Spleen (tissue), 11 donors: Measurements from ENCODE around the gene KRT39. TPM values are rescaled to one million over a fixed set of nuclear protein-coding genes. Genes with fewer than 3 reads are reported as not detected.

Source experiments
- DNase-seq: peaks from one replicate; pipeline ENCODE4 v3.0.0-alpha.2; 2020
- H3K27ac ChIP-seq, 8 donors: fragments of 200-600 bp; sonication (generic) in 7 of 8; 1 replicate in 4 of 8; 2 replicates in 4 of 8; pipeline versions ENCODE4 v1.5.0 to v1.8.0; 2016 to 2021; ENCODE audit warnings: inconsistent platforms in 4 of 8, mild to moderate bottlenecking in 4 of 8, moderate library complexity in 1 of 8
- H3K27me3 ChIP-seq, 7 donors: fragments of 200-600 bp; sonication (generic) in 6 of 7; replicated peaks in 1 of 7; 1 replicate in 4 of 7; 2 replicates in 3 of 7; pipeline versions ENCODE4 v1.5.0 to v1.8.0; 2016 to 2021; ENCODE audit warnings: inconsistent platforms in 3 of 7, mild to moderate bottlenecking in 1 of 7
- H3K36me3 ChIP-seq, 6 donors: fragments of 200-600 bp; sonication (generic) in 5 of 6; 1 replicate in 4 of 6; 2 replicates in 2 of 6; pipeline versions ENCODE4 v1.5.0 to v1.8.0; 2016 to 2021; ENCODE audit warnings: inconsistent platforms in 2 of 6
- H3K4me1 ChIP-seq, 6 donors: fragments of 200-600 bp; sonication (generic) in 5 of 6; 1 replicate in 3 of 6; 2 replicates in 3 of 6; pipeline versions ENCODE4 v1.5.0 to v1.8.0; 2016 to 2021; ENCODE audit warnings: inconsistent platforms in 3 of 6
- H3K4me3 ChIP-seq, 8 donors: fragments of 200-600 bp; sonication (generic) in 7 of 8; 1 replicate in 4 of 8; 2 replicates in 4 of 8; pipeline versions ENCODE4 v1.5.0 to v1.8.0; 2016 to 2021; ENCODE audit warnings: inconsistent platforms in 4 of 8, mild to moderate bottlenecking in 4 of 8, moderate library complexity in 2 of 8
- H3K9me3 ChIP-seq, 8 donors: fragments of 200-600 bp; sonication (generic) in 7 of 8; 1 replicate in 4 of 8; 2 replicates in 4 of 8; pipeline versions ENCODE4 v1.5.0 to v1.8.0; 2016 to 2021; ENCODE audit warnings: inconsistent platforms in 4 of 8
- CTCF ChIP-seq, 11 experiments: fragments of 200-600 bp in 7 of 11; fragments of 450-650 bp in 4 of 11; sonication (generic) in 4 of 11; IDR thresholded peaks in 8 of 11; conservative IDR thresholded peaks in 3 of 11; 1 replicate in 7 of 11; 2 replicates in 4 of 11; pipeline versions ENCODE4 v1.4.0 to v1.8.0; 2016 to 2021; ENCODE audit warnings: antibody characterized with exemption in 11 of 11, inconsistent platforms in 4 of 11, mild to moderate bottlenecking in 1 of 11
- POLR2A ChIP-seq, 3 donors: fragments of 450-650 bp; IDR thresholded peaks; one replicate each; pipeline ENCODE4 v1.5.1; 2017; ENCODE audit warnings: antibody characterized with exemption in 3 of 3, mild to moderate bottlenecking in 1 of 3
- POLR2AphosphoS5 ChIP-seq, 3 donors: sonication (generic); formaldehyde crosslinking; IDR thresholded peaks; one replicate each; pipeline ENCODE4 v1.5.1; 2017; ENCODE audit warnings: antibody characterized with exemption in 3 of 3
- WGBS, 5 donors: extraction: QIAGEN DNeasy Blood & Tissue Kit in 3 of 5; methylation state at CpG; one replicate each; pipeline versions ENCODE4 v1.1.5 to v1.1.7; 2013 to 2018; 5-methylcytosine and 5-hydroxymethylcytosine counted together
- intact Hi-C: fragments of 100-400 bp; cut with DNase I; formaldehyde crosslinking; loops from one replicate; pipeline ENCODE4 v1.15.0; 2023; ENCODE audit warnings: low total_unique reads
- polyA plus RNA-seq, 3 donors: library from polyadenylated mRNA; stranded (reverse); fragments of 200-250 nt; gene quantifications; one replicate each; pipeline ENCODE4 v1.2.1, GENCODE V29; 2013
- total RNA-seq, 7 donors: library from RNA; depleted of rRNA in 3 of 7; stranded (reverse); fragments of >200 nt in 3 of 7; fragmentation: NEBNext Ultra II Directional in 4 of 7; extraction: Animal tissue kit (Norgen Biotek cat#: 25700) in 4 of 7; gene quantifications; one replicate each; pipeline versions ENCODE4 v1.1.0 to v1.2.1, GENCODE V29; 2016 to 2021
- donor health status: healthy with polysubstance abuse.
- donor health status: DM: no; HTN: no; CAD: no; lungs with moderate emphysema.
- donor health status: DM: no; HTN: no; CAD: no.
- donor health status: Bipolar disorder and iron deficiency.
- donor health status: healthy.
- donor health status: DM: no; HTN: no; CAD: no.
- donor health status: DM: yes; HTN: yes; CAD: no.

KRT39 gene
- total and polyA plus RNA-seq, 10 donors, result not detected

GRCh38 chr17:41010441-41010840, 43.7 kb upstream of the KRT39 start:
- intact Hi-C loops, result no loop called here
- H3K4me3 ChIP-seq, result no peak overlapping the region
- no peak overlapping the region for H3K27ac ChIP-seq
- H3K36me3 ChIP-seq, result no peaks in the 10 kb centered on the region
- no peak for DNase-seq
- H3K9me3 ChIP-seq, result no peaks in the 10 kb centered on the region
- H3K4me1 ChIP-seq, result no peaks in the 10 kb centered on the region
- H3K27me3 ChIP-seq, result no peaks in the 10 kb centered on the region
- TF ChIP-seq CTCF (IDR thresholded peaks at IDR 0.05 in 8 of 11, conservative IDR thresholded peaks at IDR 0.05 in 3 of 11), result no peak
- no peak for TF ChIP-seq POLR2AphosphoS5 (IDR thresholded peaks at IDR 0.05)
- TF ChIP-seq POLR2A (IDR thresholded peaks at IDR 0.05), result no peak

- DNase-seq, result no peak
- H3K27me3 ChIP-seq, result no peaks in the 10 kb centered on the region
- no peaks in the 10 kb centered on the region for H3K9me3 ChIP-seq
- WGBS, 5 donors, result 83 to 91% (median 89%) methylated on average over 1 of the region's 1 CpG
- intact Hi-C loops, result no loop called here
- H3K4me3 ChIP-seq, result no peak overlapping the region
- H3K27ac ChIP-seq, result no peak overlapping the region
- TF ChIP-seq POLR2A (IDR thresholded peaks at IDR 0.05) (no peak), POLR2AphosphoS5 (IDR thresholded peaks at IDR 0.05) (no peak), CTCF (IDR thresholded peaks at IDR 0.05 in 8 of 11, conservative IDR thresholded peaks at IDR 0.05 in 3 of 11) (no peak)
- no peaks in the 10 kb centered on the region for H3K4me1 ChIP-seq
- H3K36me3 ChIP-seq, result no peaks in the 10 kb centered on the region
Observed at GRCh38 chr17:41009936-41010335, 43.2 kb upstream of the KRT39 start.

GRCh38 chr17:41009301-41009760, 42.6 kb upstream of the KRT39 start:
- Histone ChIP-seq H3K4me3 (no peak overlapping the region), H3K36me3 (no peaks in the 10 kb centered on the region), H3K4me1 (no peaks in the 10 kb centered on the region), H3K27me3 (peaks cover 0 to 3% (median 0%) of the 10 kb centered on the region in 7 donors), H3K9me3 (no peaks in the 10 kb centered on the region), H3K27ac (no peak overlapping the region)
- no peak for TF ChIP-seq POLR2A (IDR thresholded peaks at IDR 0.05)
- no peak for TF ChIP-seq POLR2AphosphoS5 (IDR thresholded peaks at IDR 0.05)
- no peak for TF ChIP-seq CTCF (IDR thresholded peaks at IDR 0.05 in 8 of 11, conservative IDR thresholded peaks at IDR 0.05 in 3 of 11)
- WGBS, 5 donors, result 62 to 80% (median 71%) methylated on average over 4 of the region's 4 CpGs
- intact Hi-C loops, result no loop called here
- DNase-seq, result no peak

- Histone ChIP-seq H3K9me3 (no peaks in the 10 kb centered on the region), H3K36me3 (no peaks in the 10 kb centered on the region), H3K27ac (no peak within 1 kb of the TSS), H3K4me3 (no peak within 1 kb of the TSS), H3K27me3 (peaks cover 0 to 3% (median 0%) of the 10 kb centered on the region in 7 donors), H3K4me1 (no peaks in the 10 kb centered on the region)
- 86 to 95% (median 94%) methylated on average over 8 of the region's 8 CpGs for WGBS, 5 donors
- TF ChIP-seq POLR2AphosphoS5 (IDR thresholded peaks at IDR 0.05) (no peak), CTCF (IDR thresholded peaks at IDR 0.05 in 8 of 11, conservative IDR thresholded peaks at IDR 0.05 in 3 of 11) (no peak), POLR2A (IDR thresholded peaks at IDR 0.05) (no peak)
- no peak for DNase-seq
- intact Hi-C loops, result no loop called here
Observed at GRCh38 chr17:41008811-41009210, 42.1 kb upstream of the KRT39 start, which contains the start of gene KRTAP3-1. TSS of gene KRTAP3-1 (minus strand) at chr17:41009128. CDS start at chr17:41009074, 54 bp downstream.
